MG63 (cell line): ENCODE results near the gene EEF1A2. TPM values are rescaled to one million over a fixed set of nuclear protein-coding genes. Genes with fewer than 3 reads are reported as not detected.

Experiments
- DNase-seq: peaks from one replicate; pipeline ENCODE4 v3.0.0-alpha.2; 2020
- H3K27me3 ChIP-seq: fragments of 250-450 bp; sonication (Bioruptor Pico); 2 replicates; pipeline ENCODE4 v1.5.1; 2020; ENCODE audit warnings: mild to moderate bottlenecking, moderate library complexity
- H3K36me3 ChIP-seq: fragments of 250-450 bp; sonication (Bioruptor Pico); 2 replicates; pipeline ENCODE4 v1.5.1; 2020; ENCODE audit warnings: mild to moderate bottlenecking, moderate library complexity
- H3K4me3 ChIP-seq: fragments of 250-450 bp; sonication (Bioruptor Pico); 2 replicates; pipeline ENCODE4 v1.5.1; 2020; ENCODE audit warnings: mild to moderate bottlenecking, moderate library complexity
- H3K9me3 ChIP-seq: fragments of 250-450 bp; sonication (Bioruptor Pico); 2 replicates; pipeline ENCODE4 v1.5.1; 2020; ENCODE audit warnings: mild to moderate bottlenecking, moderate library complexity
- total RNA-seq: library from RNA; depleted of rRNA; stranded (reverse); fragments of >200 nt; shearing (Covaris generic); gene quantifications from 2 replicates; pipeline ENCODE4 v1.2.3, GENCODE V29; 2014; ENCODE audit warnings: low replicate concordance

The EEF1A2 gene
- total RNA-seq, 1 experiment from 2014 or later: 113 TPM

DNA sequence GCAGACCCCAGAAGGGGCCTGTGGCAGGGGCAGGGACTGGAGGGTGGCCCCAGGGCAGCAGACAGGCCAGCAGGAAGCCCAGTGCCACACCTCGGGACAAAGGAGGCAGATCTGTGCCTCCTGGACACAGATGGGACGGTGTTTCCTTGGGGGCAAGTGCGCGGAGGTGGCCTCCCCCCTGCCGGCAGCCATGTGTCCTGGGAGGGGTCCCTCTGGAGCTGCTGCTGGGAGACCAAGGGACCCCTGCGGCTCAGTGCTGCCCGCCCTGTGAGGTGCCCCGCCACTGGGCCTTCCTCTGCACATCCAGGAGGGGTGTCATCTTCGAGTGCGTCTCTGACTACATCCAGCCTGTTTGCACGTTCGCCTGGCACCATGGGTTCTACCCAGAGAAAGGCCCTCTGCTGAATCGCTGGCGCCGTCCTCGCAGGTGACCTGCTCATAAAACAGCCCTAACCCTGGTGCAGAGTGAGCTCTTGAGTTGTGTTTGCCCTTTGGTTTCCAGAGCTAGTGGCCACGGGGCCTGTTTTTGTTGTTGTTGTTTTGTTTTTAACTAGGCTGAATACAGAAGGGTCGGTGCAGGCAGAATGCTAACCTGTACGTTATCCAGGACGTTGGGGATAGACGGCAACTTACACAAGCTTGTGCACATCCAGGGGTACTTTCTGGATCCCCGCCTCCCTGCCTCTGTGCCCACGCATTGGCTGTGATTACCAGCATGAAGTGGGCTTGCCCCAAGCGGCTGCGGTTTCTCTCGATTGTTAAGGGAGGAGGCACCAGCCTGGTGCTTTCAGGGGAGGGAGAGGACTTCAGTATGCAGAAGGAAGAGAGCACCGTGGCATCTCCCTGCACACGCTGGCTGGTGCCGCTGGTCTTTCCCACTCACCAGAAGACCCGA lies 25.1 kb downstream of the EEF1A2 start:
- Histone ChIP-seq H3K9me3 (no peaks in the 10 kb centered on the region), H3K4me3 (no peak overlapping the region), H3K27me3 (peaks cover 62% of the 10 kb centered on the region), H3K36me3 (no peaks in the 10 kb centered on the region)
- no peak for DNase-seq

DNA sequence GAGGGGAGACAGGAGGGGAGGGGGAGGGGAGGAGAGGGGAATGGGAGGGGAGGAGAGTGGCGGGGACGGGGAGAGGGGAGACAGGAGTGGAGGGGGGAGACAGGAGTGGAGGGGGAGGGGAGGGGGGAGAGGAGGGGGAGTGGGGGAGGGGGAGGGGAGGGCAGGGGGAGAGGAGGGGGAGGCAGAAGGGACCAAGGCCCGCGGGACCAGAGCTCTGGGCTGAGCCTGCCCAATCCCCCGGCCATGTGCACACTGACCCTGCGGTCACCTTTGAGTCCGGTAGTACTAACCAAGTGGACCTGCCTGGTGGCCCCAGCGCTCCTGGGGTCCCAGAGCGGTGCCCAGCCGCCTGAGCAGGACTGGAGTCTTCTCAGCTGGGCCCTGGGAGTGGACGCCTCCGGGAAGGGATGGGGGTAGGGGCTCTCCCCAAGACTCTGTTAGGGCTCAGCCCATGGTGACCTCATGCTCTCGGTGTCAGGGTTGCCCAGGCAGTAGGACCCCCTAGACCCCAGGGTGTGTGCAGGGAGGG lies 26.0 kb downstream of the EEF1A2 start:
- Histone ChIP-seq H3K36me3 (no peaks in the 10 kb centered on the region), H3K9me3 (no peaks in the 10 kb centered on the region), H3K4me3 (no peak overlapping the region), H3K27me3 (peaks cover 56% of the 10 kb centered on the region)
- no peak for DNase-seq

DNA sequence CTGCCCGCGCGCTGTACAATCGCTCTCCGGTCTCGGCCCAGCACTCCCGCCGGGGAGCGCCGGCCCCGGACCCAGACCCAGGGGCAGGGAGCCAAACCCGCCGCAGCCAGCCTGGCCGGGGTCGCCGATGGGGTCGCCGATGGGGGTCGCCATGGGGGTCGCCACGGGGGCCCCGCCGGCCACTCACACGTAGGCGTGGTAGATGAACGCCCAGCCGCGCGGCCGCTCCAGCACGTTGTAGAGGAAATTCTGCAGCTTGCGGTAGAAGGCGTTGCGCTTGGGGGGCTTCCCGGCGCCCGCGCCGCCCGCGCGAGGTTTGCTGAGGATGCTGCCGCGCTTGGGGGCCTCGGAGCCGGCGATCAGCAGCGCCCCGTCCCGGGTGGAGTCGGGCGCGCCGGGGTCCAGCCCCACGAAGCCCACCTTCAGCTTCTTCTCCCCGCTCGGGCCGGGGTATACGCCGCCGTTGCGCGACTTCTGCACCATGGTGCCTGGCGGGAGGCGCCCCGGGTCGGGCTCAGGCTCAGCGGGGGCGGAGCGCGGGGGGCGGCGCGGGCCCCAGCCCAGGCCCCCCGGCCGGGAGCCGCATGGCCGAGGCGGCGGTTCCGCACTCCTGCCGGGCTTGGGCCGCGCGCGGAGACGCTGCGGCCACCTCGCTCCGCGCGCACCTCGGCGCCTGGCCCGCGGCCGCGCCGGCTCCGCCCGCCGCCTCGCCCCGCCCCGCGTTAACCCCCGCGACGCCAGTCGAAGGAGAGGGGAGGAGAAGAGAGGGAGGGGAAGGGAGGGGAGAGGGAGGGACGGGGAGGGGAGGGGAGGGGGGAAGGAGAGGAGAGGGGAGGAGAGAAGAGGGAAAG lies 26.7 kb downstream of the EEF1A2 start, which contains the start of gene KCNQ2:
Gene KCNQ2, minus strand, starts transcription at position 675 of the 851 bp plus-strand sequence. Its CDS starts 192 bp downstream, at position 483.
- Histone ChIP-seq H3K9me3 (no peaks in the 10 kb centered on the region), H3K4me3 (no peak within 1 kb of the TSS), H3K36me3 (no peaks in the 10 kb centered on the region), H3K27me3 (peaks cover 60% of the 10 kb centered on the region)
- DNase-seq: no peak

DNA sequence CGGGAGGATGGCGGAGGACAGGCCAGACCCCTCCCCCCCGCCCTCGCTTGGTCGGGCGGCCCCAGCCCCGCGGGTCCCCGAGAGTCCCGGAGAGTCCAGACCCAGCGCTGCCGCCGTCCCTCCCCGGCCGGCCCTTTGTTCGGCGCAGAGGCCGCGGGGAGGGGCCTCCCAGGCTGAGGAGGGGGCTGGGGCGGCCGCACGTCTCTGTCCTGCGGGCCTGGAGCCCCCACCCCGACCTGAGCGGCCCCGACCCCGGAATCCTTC lies 27.2 kb downstream of the EEF1A2 start:
- Histone ChIP-seq H3K36me3 (no peaks in the 10 kb centered on the region), H3K9me3 (no peaks in the 10 kb centered on the region), H3K4me3 (no peak overlapping the region), H3K27me3 (peaks cover 65% of the 10 kb centered on the region)
- no peak for DNase-seq

DNA sequence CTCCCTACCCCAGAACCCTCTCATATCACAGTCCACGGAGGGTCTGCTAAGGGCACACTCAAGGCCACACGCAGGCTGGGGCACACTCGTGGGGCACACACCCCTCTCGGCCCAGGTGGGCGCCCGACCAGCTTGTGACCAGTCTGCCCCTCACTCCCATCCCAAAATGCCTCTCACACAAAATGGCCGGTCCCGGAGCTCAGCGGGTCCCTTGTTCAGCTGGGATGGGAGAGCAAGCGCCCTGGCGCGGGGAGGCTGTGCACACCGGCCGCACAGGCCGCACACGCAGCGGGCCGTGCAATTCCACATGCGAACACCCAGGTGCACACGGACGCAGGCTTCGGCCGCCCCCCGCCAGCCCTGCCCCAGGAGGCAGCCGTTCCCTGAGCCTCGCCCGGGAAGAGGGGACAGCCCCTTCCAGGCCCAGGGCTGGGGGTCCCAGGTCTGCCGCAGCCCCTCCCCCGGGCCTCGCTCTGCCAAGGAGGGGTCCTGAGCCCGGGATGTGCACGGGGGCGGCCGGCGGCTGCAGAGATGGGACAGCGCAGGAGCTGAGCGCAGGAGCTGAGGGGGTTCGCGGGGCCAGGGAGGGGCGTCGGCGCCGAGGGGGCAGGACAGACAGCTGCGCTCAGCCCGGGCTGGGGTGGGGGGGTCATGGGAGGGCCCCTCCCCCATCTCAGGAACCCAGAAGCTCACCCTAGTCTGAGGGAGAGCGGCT lies 27.7 kb downstream of the EEF1A2 start:
- no peak overlapping the region for H3K4me3 ChIP-seq
- H3K36me3 ChIP-seq: no peaks in the 10 kb centered on the region
- H3K9me3 ChIP-seq: no peaks in the 10 kb centered on the region
- H3K27me3 ChIP-seq: peaks cover 70% of the 10 kb centered on the region
- no peak for DNase-seq

DNA sequence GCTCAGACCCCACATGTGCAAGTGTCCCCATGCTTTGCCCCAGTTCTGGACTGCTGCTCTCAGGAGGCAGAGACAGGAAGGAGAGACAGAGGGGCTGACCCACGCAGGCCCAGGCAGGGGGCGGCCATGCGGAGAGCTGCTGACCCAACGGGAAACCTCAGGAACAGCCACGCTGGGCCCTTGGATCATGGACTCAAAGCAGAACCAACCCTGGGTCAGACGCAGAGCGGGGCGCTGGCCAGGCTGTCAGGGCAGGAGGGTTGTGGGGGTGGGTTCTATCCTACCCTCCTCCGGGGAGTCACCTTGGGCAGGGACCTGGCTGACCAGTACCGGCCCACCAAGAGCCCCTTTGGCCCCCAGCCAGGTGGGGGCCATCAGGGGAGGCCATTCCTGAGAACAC lies 28.5 kb downstream of the EEF1A2 start:
- Histone ChIP-seq H3K9me3 (no peaks in the 10 kb centered on the region), H3K27me3 (peaks cover 71% of the 10 kb centered on the region), H3K36me3 (no peaks in the 10 kb centered on the region), H3K4me3 (no peak overlapping the region)
- DNase-seq: no peak

DNA sequence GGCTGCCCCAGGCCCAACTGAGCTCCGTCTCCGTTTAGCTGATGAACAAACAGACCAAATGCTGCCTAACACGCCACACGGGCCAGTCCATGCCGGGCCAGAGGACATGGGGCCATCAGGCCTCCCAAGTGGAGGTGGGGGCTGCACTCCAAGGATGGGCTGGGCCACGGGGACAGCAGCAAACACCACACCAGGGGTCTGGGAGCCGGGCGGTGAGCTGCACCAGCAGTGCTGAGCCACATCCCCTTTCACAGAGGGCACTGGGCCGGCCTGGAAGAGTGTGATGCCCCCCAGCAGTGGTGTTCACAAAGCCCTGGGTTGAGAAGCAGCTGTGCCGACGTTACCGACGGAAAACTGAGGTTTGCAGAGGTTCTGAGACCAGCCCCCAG lies 29.2 kb downstream of the EEF1A2 start:
- no peaks in the 10 kb centered on the region for H3K9me3 ChIP-seq
- H3K4me3 ChIP-seq: no peak overlapping the region
- H3K27me3 ChIP-seq: peaks cover 71% of the 10 kb centered on the region
- DNase-seq: no peak
- no peaks in the 10 kb centered on the region for H3K36me3 ChIP-seq

DNA sequence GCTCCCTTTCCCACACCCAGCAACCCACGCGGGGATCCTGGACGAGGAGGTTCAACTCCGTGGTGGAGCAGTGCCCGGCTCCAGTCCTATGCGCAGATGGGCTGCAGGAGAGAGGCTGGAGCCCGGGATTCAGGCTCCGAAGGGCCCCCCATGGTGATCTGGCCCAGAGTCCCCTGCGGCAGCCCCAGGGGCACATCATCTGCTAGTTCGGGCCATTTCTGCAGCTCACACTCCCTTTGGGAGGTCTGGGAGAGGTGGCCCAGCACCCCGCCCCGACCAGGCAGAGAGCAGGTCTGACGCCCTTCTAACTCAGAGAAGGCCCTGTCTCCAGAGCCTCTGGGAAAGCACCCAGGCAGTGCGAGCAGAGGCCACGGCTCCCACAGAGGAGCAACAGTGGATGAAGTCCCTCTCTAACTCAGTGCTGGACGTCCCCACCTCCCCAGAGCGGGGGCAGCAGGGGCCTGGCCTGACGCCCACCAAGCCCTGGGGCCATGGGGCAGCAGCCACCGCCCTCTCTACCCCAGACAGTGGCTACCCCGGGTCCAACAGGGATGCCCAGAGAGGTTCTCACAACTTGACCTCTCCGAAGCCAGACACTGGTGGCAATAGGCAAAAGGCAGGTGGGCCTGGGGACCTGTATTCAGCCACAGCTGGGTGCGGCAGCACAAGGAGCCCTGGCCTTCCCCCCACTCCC lies 29.7 kb downstream of the EEF1A2 start:
- Histone ChIP-seq H3K27me3 (peaks cover 71% of the 10 kb centered on the region), H3K4me3 (no peak overlapping the region), H3K36me3 (no peaks in the 10 kb centered on the region), H3K9me3 (no peaks in the 10 kb centered on the region)
- no peak for DNase-seq

DNA sequence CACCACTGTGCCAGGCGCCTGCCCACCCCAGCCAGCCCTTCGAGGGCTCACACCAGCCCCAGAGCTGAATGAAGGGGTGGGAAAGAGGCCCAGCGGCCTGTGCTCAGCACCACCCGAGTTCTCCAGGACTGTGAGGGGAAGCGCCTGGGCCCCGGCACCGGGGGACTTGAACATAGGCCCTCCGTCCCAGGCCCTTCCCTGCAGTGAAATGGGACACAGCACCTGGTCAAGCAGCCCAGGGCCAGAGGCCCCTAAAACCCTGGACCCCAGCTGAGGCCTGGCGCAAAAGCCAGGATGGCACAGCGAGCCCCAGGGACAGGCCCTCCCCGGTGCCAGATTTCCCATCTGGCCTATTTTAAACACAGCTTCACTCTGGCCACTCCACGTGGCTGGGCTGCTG lies 30.5 kb downstream of the EEF1A2 start:
- H3K4me3 ChIP-seq: no peak overlapping the region
- H3K9me3 ChIP-seq: no peaks in the 10 kb centered on the region
- peaks cover 71% of the 10 kb centered on the region for H3K27me3 ChIP-seq
- no peak for DNase-seq
- H3K36me3 ChIP-seq: no peaks in the 10 kb centered on the region

DNA sequence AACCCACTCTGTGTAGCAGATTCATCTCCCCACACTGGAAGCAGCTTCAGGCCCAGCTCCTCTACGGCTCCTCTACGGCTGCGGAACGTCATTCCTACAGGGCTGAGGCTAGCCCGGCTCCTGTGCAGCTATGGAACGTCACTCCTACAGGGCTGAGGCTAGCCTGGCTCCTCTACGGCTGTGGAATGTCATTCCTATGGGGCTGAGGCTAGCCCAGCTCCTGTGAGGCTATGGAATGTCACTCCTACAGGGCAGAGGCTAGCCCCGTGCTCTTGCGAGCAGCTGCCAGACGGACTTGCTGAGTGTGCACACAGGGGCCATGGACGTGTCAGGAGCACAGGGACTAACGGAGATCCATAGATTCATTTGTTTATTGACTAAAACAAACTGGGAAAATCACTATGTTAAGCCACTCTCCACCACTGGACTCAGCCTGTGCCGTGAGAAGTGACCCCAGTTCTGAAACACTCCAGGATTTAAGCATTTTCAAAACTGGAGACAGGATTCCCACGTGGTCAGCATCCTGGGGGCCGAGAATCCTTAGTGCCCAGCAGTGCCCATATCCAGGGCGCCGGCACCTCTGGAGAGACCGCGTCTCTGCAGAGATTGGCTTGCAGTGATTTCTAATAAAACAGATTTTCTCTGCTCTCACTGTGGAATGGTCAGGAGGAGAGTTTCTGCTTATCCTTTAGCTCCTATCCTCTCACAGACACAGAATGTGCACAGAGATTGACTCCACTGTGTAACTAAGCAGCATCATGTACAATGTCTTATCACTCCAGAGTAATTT lies 31.4 kb downstream of the EEF1A2 start:
- peaks cover 75% of the 10 kb centered on the region for H3K27me3 ChIP-seq
- H3K9me3 ChIP-seq: no peaks in the 10 kb centered on the region
- DNase-seq: no peak
- no peaks in the 10 kb centered on the region for H3K36me3 ChIP-seq
- no peak overlapping the region for H3K4me3 ChIP-seq

DNA sequence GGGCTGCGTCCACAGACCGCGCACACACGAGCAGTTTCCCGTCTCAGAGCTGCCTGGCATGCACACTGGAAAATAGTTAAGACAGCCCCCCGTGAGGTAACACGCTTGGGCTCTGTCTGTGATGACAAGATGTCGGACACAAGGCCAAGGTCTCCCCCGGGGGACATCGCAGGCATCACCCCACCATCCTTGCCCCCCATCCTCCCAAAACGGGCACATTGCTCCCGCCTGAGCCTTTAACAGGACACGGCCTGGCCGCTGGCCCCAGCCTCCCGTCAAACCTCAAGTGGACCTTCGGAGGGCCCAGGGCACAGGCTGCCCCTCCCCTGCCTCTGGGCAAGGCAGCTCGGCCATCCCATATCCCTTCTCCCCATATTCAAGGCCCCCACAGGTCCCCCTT lies 32.0 kb downstream of the EEF1A2 start:
- no peaks in the 10 kb centered on the region for H3K36me3 ChIP-seq
- H3K27me3 ChIP-seq: peaks cover 73% of the 10 kb centered on the region
- H3K4me3 ChIP-seq: no peak overlapping the region
- DNase-seq: no peak
- no peaks in the 10 kb centered on the region for H3K9me3 ChIP-seq

DNA sequence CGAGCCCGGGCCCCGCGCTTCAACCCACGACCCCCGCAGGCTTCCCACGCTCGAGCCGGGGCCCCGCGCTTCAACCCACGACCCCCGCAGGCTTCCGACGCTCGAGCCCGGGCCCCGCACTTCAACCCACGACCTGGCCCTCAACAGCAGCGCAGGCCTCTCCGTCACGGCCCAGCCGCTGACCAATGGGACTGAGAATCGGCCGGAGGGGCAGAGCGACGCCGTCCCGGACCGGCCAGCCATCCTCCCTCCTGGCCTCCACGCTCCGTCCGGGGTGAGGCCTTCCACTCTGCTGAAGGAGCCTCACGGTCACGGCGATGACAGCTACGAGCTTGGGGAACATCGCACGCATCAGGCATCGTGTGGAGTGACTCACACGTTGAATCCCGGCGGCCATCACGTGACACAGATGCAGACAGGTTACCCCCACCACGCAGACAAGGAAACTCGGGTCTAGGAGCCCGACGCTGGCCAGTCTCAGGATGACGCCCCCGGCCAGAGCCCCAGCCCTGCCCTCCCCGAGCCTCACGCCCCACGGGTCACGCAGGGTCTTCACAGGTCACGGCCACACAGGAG lies 32.5 kb downstream of the EEF1A2 start:
- no peak overlapping the region for H3K4me3 ChIP-seq
- no peaks in the 10 kb centered on the region for H3K9me3 ChIP-seq
- peaks cover 70% of the 10 kb centered on the region for H3K27me3 ChIP-seq
- no peak for DNase-seq
- H3K36me3 ChIP-seq: no peaks in the 10 kb centered on the region

DNA sequence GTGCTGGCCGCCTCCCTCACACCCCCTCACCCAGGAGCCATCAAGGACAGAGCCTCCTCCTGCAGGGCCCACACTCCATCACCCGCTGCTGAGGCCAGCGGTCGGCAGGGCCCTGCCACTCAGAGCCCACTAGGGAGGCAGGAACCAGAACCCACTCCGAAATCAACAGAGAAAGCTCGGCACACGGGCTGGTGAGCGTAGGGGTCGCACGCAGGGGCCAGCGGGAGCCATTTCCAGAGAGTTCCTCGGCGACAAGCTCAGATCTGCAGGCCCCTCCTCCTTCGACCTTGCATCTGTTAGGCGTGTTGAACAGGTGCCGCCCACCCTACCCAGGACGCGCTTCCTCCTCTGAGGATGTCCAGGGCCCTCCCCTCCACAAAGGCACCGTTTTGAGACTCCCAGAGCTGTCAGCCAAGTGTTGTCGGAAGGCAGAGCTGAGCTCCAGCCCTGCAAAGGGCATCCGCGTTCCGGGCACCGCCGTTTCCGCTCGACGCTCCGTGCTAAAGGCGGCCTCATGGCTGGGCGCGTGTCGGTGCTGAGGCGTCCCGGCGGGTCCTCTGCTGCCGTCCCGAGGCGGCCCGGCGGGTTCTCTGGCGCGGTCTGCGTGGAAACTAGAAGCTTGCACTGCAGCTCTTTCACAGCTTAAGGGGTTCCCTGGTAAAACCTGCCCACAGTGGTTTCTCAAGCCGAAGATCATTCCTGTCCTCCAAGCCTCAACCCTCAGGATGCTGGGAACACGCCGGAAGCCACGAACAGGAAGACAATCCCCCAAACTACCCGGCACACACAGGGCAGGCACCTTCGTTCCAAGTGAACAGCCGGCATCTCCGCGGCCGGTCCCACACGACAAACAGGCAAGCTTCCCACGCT lies 33.3 kb downstream of the EEF1A2 start:
- Histone ChIP-seq H3K9me3 (no peaks in the 10 kb centered on the region), H3K36me3 (no peaks in the 10 kb centered on the region), H3K4me3 (no peak overlapping the region), H3K27me3 (peaks cover 71% of the 10 kb centered on the region)
- DNase-seq: no peak

DNA sequence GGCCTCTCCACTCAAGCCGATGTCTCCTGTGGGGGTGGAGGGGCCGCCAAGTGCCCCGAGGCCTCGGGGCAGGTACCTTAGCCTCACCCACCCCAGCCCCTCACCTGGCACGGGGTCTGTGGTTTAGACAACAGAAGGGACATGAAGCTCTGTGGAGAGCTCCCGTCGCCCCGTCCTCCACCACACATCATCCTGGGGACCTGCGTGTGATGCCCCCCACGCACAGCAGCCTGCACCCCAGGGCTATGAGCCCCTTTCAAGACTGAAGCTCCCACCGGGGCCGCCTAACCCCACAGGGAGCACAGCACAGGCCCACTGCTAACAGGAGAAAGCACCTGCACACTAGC lies 34.6 kb downstream of the EEF1A2 start:
- no peak for DNase-seq
- H3K27me3 ChIP-seq: peaks cover 74% of the 10 kb centered on the region
- H3K36me3 ChIP-seq: no peaks in the 10 kb centered on the region
- no peaks in the 10 kb centered on the region for H3K9me3 ChIP-seq
- H3K4me3 ChIP-seq: no peak overlapping the region
